ENCODE data around the gene ABO.

DNA sequence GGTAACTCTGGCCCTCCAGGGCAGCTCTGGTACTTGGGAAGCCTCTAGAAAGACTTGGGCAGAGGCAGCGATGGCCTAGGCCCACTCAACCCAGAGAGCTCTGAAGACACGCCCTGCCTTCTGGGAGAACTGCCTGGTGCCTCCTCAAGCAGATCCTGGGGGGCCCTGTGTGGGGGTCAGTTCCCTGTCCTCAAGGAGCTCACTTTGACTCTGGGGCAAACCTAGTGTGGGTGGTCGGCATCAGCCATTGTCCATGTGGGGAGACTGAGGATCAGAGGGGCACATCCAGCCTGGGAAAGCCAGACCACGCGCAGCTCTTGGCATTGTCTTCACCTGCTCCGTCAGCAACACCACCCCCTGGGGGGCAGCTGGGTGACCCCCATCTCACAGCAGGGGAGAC is 28.0 kb downstream of the ABO start:
- TF ChIP-seq SIN3A (IDR thresholded peaks at IDR 0.05; ENCODE audit: borderline replicate concordance, insufficient read depth, low read length) = no peak
- no peak for TF ChIP-seq POLR2AphosphoS5 (IDR thresholded peaks at IDR 0.05; ENCODE audit: low read depth, low read length)
